Dendritic cell treated with granulocyte-macrophage colony-stimulating factor and Interleukin-4, amounts not matched to agents 40 ng/mL and 50 ng/mL, for 4 days (primary cell): ENCODE measurements around the gene MTX1.
A peak's percentile ranks its signal among the peaks of the same experiment; 100 is the strongest.

Experiments used
- H3K27ac Mint-ChIP-seq: one replicate; pipeline ENCODE4 v1.8.0; 2022; ENCODE audit warnings: mild to moderate bottlenecking, mixed read lengths
- H3K27me3 Mint-ChIP-seq: one replicate; pipeline ENCODE4 v1.8.0; 2022; ENCODE audit warnings: mild to moderate bottlenecking, mixed read lengths
- H3K36me3 Mint-ChIP-seq: one replicate; pipeline ENCODE4 v1.8.0; 2022; ENCODE audit warnings: low read depth, mixed read lengths
- H3K4me1 Mint-ChIP-seq: one replicate; pipeline ENCODE4 v1.8.0; 2022; ENCODE audit warnings: low read depth, mixed read lengths
- H3K4me3 Mint-ChIP-seq: one replicate; pipeline ENCODE4 v1.8.0; 2022; ENCODE audit warnings: mild to moderate bottlenecking, moderate library complexity, mixed read lengths
- H3K9me3 Mint-ChIP-seq: one replicate; pipeline ENCODE4 v1.8.0; 2022; ENCODE audit warnings: mixed read lengths
- intact Hi-C: fragments of 100-400 bp; cut with micrococcal nuclease; formaldehyde crosslinking; loops from one replicate; pipeline ENCODE4 v1.15.0; 2022

MTX1 gene

GRCh38 chr1:155254228-155254713, 45.8 kb downstream of the MTX1 start:
- peaks cover 59% of the 10 kb centered on the region for H3K4me1 Mint-ChIP-seq
- peak overlapping the region; percentile 90 for H3K27ac Mint-ChIP-seq
- intact Hi-C loops, result loop anchor here (5.0 kb wide), 2 partner anchors 248 to 338 kb away; no protein-coding TSS in a partner anchor

GRCh38 chr1:155254714-155255242, 46.3 kb downstream of the MTX1 start:
- peaks cover 59% of the 10 kb centered on the region for H3K4me1 Mint-ChIP-seq
- no peaks in the 10 kb centered on the region for H3K27me3 Mint-ChIP-seq
- H3K9me3 Mint-ChIP-seq, result no peaks in the 10 kb centered on the region
- peaks cover 47% of the 10 kb centered on the region for H3K36me3 Mint-ChIP-seq
- H3K4me3 Mint-ChIP-seq, result peak overlapping the region; percentile 76
- intact Hi-C loops, result loop anchor here (5.0 kb wide), 2 partner anchors 248 to 338 kb away; no protein-coding TSS in a partner anchor
- peak overlapping the region; percentile 90 for H3K27ac Mint-ChIP-seq

More at GRCh38 chr1:155254228-155254713, 45.8 kb downstream of the MTX1 start:
- no peaks in the 10 kb centered on the region for H3K27me3 Mint-ChIP-seq
- no peaks in the 10 kb centered on the region for H3K9me3 Mint-ChIP-seq
- peaks cover 42% of the 10 kb centered on the region for H3K36me3 Mint-ChIP-seq
- peak overlapping the region; percentile 76 for H3K4me3 Mint-ChIP-seq

GRCh38 chr1:155255243-155256007, 46.9 kb downstream of the MTX1 start, which contains the start of gene ENTREP3:
Gene ENTREP3, minus strand, starts transcription at chr1:155255483. Its CDS starts 606 bp downstream, at chr1:155254877.
- peak within 1 kb of the TSS; percentile 76 for H3K4me3 Mint-ChIP-seq
- H3K27me3 Mint-ChIP-seq, result no peaks in the 10 kb centered on the region
- peaks cover 54% of the 10 kb centered on the region for H3K36me3 Mint-ChIP-seq
- intact Hi-C loops, result no loop called here
- H3K9me3 Mint-ChIP-seq, result no peaks in the 10 kb centered on the region
- peak within 1 kb of the TSS; percentile 90 for H3K27ac Mint-ChIP-seq
- peaks cover 58% of the 10 kb centered on the region for H3K4me1 Mint-ChIP-seq

GRCh38 chr1:155256058-155256852, 47.8 kb downstream of the MTX1 start:
- Mint-ChIP-seq H3K36me3 (peaks cover 62% of the 10 kb centered on the region), H3K27ac (peak overlapping the region; percentile 90)
- intact Hi-C loops, result no loop called here

GRCh38 chr1:155260276-155260675, 51.8 kb downstream of the MTX1 start:
- Mint-ChIP-seq H3K9me3 (no peaks in the 10 kb centered on the region), H3K27me3 (no peaks in the 10 kb centered on the region), H3K36me3 (peaks cover 98% of the 10 kb centered on the region), H3K4me3 (no peak overlapping the region), H3K4me1 (peaks cover 54% of the 10 kb centered on the region), H3K27ac (peak overlapping the region; percentile 78)
- intact Hi-C loops, result no loop called here

More at GRCh38 chr1:155256058-155256852, 47.8 kb downstream of the MTX1 start:
- Mint-ChIP-seq H3K4me3 (peak overlapping the region; percentile 76), H3K27me3 (no peaks in the 10 kb centered on the region), H3K4me1 (peaks cover 58% of the 10 kb centered on the region), H3K9me3 (no peaks in the 10 kb centered on the region)

- Mint-ChIP-seq H3K4me1 (peaks cover 45% of the 10 kb centered on the region), H3K9me3 (no peaks in the 10 kb centered on the region), H3K4me3 (peak overlapping the region; percentile 95), H3K27me3 (no peaks in the 10 kb centered on the region), H3K27ac (peak overlapping the region; percentile 93), H3K36me3 (peaks cover 98% of the 10 kb centered on the region)
- intact Hi-C loops, result no loop called here
Measured at GRCh38 chr1:155261493-155261851, 53.0 kb downstream of the MTX1 start.

GRCh38 chr1:155261852-155262673, 53.6 kb downstream of the MTX1 start, which contains the start of gene SCAMP3:
Gene SCAMP3, minus strand, starts transcription at chr1:155262360. Its CDS starts 209 bp downstream, at chr1:155262151.
- H3K9me3 Mint-ChIP-seq, result no peaks in the 10 kb centered on the region
- intact Hi-C loops, result loop anchor here (1.0 kb wide), 2 partner anchors 11 to 46 kb away; partner anchors contain the start of genes CLK2 and FDPS
- H3K4me3 Mint-ChIP-seq, result peak within 1 kb of the TSS; percentile 95
- peaks cover 98% of the 10 kb centered on the region for H3K36me3 Mint-ChIP-seq
- H3K27me3 Mint-ChIP-seq, result no peaks in the 10 kb centered on the region
- peak within 1 kb of the TSS; percentile 93 for H3K27ac Mint-ChIP-seq
- H3K4me1 Mint-ChIP-seq, result peaks cover 39% of the 10 kb centered on the region

- H3K9me3 Mint-ChIP-seq, result no peaks in the 10 kb centered on the region
- peak overlapping the region; percentile 93 for H3K27ac Mint-ChIP-seq
- no peak overlapping the region for H3K4me3 Mint-ChIP-seq
- intact Hi-C loops, result no loop called here
- H3K4me1 Mint-ChIP-seq, result peaks cover 34% of the 10 kb centered on the region
- no peaks in the 10 kb centered on the region for H3K27me3 Mint-ChIP-seq
- H3K36me3 Mint-ChIP-seq, result peaks cover 98% of the 10 kb centered on the region
Measured at GRCh38 chr1:155263067-155263466, 54.6 kb downstream of the MTX1 start.
